Osteocyte (in vitro differentiated cells): ENCODE measurements around the gene BRINP3. TPM values are rescaled to one million over a fixed set of nuclear protein-coding genes. Genes with fewer than 3 reads are reported as not detected.

Source experiments
- DNase-seq: peaks from one replicate; pipeline ENCODE4 v3.0.0; 2021; ENCODE audit warnings: mixed read lengths; ENCODE audit not compliant: unreplicated experiment; ENCODE audit errors: extremely low spot score
- H3K27ac Mint-ChIP-seq: one replicate; pipeline ENCODE4 v1.8.0; 2021; ENCODE audit warnings: mild to moderate bottlenecking, mixed read lengths; ENCODE audit not compliant: unreplicated experiment
- H3K27me3 Mint-ChIP-seq: one replicate; pipeline ENCODE4 v1.8.0; 2021; ENCODE audit warnings: mixed read lengths; ENCODE audit not compliant: unreplicated experiment
- H3K36me3 Mint-ChIP-seq: one replicate; pipeline ENCODE4 v1.8.0; 2021; ENCODE audit warnings: mixed read lengths; ENCODE audit not compliant: unreplicated experiment
- H3K4me1 Mint-ChIP-seq: one replicate; pipeline ENCODE4 v1.8.0; 2021; ENCODE audit warnings: mixed read lengths; ENCODE audit not compliant: unreplicated experiment
- H3K4me3 Mint-ChIP-seq: one replicate; pipeline ENCODE4 v1.8.0; 2021; ENCODE audit warnings: mild to moderate bottlenecking, moderate library complexity, mixed read lengths; ENCODE audit not compliant: unreplicated experiment
- H3K9me3 Mint-ChIP-seq: one replicate; pipeline ENCODE4 v1.8.0; 2021; ENCODE audit warnings: mixed read lengths; ENCODE audit not compliant: unreplicated experiment
- total RNA-seq: library from RNA; stranded (reverse); gene quantifications from 2 replicates; pipeline ENCODE4 v1.2.1, GENCODE V29; 2021
- TF ChIP-seq, protein P1 (sequence below): fragments of 200-600 bp; sonication (generic); IDR thresholded peaks from 2 replicates; pipeline ENCODE4 v1.5.0; 2021; ENCODE audit warnings: antibody characterized with exemption, mild to moderate bottlenecking, moderate library complexity

Gene BRINP3
- total RNA-seq, 1 donor from 2014 or later = 0.38 TPM

DNA sequence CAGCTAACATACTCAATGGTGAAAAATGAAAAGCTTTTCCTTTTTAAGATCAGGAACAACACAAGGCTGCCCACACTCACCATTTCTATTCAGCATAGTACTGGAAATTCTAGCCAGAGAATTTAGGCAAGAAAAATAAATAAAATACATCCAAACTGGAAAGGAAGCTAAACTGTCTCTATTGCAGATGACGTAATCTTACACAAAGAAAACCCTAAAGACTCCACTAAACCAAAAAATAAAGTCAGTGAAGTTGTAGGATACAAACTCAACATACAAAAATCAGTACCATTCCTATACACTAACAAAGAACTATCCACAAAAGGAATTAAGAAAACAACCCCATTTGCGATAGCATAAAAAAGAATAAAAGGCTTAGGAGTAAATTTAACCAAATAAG is 181.2 kb downstream of the BRINP3 start:
- no peak overlapping the region for H3K27ac Mint-ChIP-seq
- no peaks in the 10 kb centered on the region for H3K36me3 Mint-ChIP-seq
- TF ChIP-seq, protein P1, sequence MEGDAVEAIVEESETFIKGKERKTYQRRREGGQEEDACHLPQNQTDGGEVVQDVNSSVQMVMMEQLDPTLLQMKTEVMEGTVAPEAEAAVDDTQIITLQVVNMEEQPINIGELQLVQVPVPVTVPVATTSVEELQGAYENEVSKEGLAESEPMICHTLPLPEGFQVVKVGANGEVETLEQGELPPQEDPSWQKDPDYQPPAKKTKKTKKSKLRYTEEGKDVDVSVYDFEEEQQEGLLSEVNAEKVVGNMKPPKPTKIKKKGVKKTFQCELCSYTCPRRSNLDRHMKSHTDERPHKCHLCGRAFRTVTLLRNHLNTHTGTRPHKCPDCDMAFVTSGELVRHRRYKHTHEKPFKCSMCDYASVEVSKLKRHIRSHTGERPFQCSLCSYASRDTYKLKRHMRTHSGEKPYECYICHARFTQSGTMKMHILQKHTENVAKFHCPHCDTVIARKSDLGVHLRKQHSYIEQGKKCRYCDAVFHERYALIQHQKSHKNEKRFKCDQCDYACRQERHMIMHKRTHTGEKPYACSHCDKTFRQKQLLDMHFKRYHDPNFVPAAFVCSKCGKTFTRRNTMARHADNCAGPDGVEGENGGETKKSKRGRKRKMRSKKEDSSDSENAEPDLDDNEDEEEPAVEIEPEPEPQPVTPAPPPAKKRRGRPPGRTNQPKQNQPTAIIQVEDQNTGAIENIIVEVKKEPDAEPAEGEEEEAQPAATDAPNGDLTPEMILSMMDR = no peak
- no peaks in the 10 kb centered on the region for H3K27me3 Mint-ChIP-seq
- no peak for DNase-seq
- peaks cover 22% of the 10 kb centered on the region for H3K9me3 Mint-ChIP-seq
- H3K4me1 Mint-ChIP-seq = no peaks in the 10 kb centered on the region
- H3K4me3 Mint-ChIP-seq = no peak overlapping the region

DNA sequence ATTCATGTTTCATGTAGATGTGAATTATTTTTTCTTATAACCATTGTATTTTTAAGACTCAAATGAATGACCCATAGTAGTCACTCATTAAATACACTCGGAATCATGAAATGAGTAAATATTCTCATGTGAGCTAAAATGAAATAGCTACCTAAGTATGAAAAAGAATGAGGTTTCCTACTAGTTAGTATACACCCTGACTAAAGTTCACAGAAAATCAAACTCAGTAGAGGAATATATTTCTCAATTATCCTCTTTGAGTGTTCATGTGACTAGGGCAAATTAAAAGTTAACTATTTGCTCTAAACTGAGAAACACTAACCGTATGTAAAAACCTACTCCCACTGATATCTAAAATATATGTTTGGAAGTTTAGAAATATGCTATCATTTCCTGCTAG is 187.8 kb downstream of the BRINP3 start:
- Mint-ChIP-seq H3K4me1 (no peaks in the 10 kb centered on the region), H3K36me3 (no peaks in the 10 kb centered on the region), H3K27ac (no peak overlapping the region), H3K27me3 (no peaks in the 10 kb centered on the region), H3K9me3 (peaks cover 6% of the 10 kb centered on the region), H3K4me3 (no peak overlapping the region)
- TF ChIP-seq, protein P1 = no peak
- no peak for DNase-seq

DNA sequence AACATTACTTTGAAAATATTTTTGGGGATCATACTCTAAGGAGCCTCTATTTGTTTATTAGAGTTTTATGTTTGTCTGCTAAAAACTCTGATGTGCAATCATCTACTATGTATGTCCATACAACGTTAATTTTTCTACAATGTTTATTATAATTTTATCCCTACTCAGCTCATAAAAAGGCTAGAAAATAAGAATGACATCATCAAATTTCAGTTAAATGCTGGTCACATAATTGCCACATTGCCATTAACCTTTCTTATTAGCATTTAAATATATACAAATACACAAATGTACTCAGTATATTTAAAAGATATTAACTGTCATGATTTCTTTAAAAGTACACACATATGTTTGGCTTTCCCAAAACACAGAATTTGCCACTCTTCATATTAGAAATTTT is 191.6 kb downstream of the BRINP3 start:
- no peak overlapping the region for H3K27ac Mint-ChIP-seq
- no peak for DNase-seq
- no peaks in the 10 kb centered on the region for H3K9me3 Mint-ChIP-seq
- H3K4me1 Mint-ChIP-seq = no peaks in the 10 kb centered on the region
- no peaks in the 10 kb centered on the region for H3K27me3 Mint-ChIP-seq
- H3K4me3 Mint-ChIP-seq = no peak overlapping the region
- TF ChIP-seq, protein P1 = no peak
- H3K36me3 Mint-ChIP-seq = no peaks in the 10 kb centered on the region

DNA sequence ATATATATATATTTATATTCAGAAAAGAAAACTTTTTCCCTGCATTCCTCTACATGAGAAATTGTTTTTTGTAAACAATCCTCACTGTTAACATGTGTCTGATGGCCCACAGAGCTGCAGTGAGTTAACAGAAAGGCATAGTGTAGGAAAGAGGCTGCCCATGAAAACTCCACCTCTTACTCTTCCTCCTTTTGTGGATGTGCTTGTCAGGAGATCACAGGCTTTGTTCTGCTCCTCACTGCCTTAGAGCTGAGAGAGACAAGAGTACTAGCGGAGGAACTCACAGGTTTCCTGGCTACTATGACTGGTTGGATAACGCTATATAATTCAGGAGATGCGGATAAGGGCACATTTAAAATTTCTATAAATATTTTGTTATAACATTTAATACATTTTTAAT is 200.6 kb downstream of the BRINP3 start:
- peaks cover 3% of the 10 kb centered on the region for H3K9me3 Mint-ChIP-seq
- no peaks in the 10 kb centered on the region for H3K27me3 Mint-ChIP-seq
- H3K4me1 Mint-ChIP-seq = no peaks in the 10 kb centered on the region
- no peaks in the 10 kb centered on the region for H3K36me3 Mint-ChIP-seq
- TF ChIP-seq, protein P1 = no peak
- H3K4me3 Mint-ChIP-seq = no peak overlapping the region
- no peak for DNase-seq
- no peak overlapping the region for H3K27ac Mint-ChIP-seq

DNA sequence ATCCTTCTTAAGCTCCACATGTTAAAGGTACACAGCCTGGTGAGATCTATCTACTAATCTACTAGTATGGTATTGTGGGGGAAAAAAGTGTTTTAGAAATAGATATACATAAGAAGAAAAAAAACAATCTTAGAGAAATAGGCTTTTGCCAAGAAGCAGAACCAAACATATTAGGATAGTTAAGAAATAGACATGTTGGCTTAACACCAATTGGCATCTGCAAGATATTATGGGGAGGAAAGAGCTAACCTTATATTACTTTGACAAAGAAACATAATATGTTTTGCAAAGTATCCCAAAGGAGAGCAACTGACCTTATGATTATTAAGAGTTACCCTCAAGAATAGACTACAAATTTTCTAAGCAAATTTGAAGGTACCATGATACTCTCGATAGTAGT is 202.9 kb downstream of the BRINP3 start:
- no peak overlapping the region for H3K4me3 Mint-ChIP-seq
- H3K27ac Mint-ChIP-seq = no peak overlapping the region
- TF ChIP-seq, protein P1 = no peak
- no peaks in the 10 kb centered on the region for H3K36me3 Mint-ChIP-seq
- no peaks in the 10 kb centered on the region for H3K27me3 Mint-ChIP-seq
- peaks cover 3% of the 10 kb centered on the region for H3K9me3 Mint-ChIP-seq
- H3K4me1 Mint-ChIP-seq = no peaks in the 10 kb centered on the region
- DNase-seq = no peak
